Left colon (tissue), 2 donors: ENCODE results near the gene PAK6. TPM values are rescaled to one million over a fixed set of nuclear protein-coding genes. Genes with fewer than 3 reads are reported as not detected.

ENCODE experiments used
- ATAC-seq: fragments of 200-7000 bp; cut with Tn5 transposase; one replicate; pipeline ENCODE4 v1.9.1; 2020; ENCODE audit warnings: mild to moderate bottlenecking, moderate library complexity
- DNase-seq, 2 donors: peaks; one replicate each; pipeline ENCODE4 v3.0.0-alpha.2; 2020
- intact Hi-C, 2 donors: fragments of 100-400 bp; cut with DNase I in 1 of 2; cut with micrococcal nuclease in 1 of 2; formaldehyde crosslinking; loops; one replicate each; pipeline versions ENCODE4 v1.11.2 to v1.14.0; 2022; cut with DNase I, micrococcal nuclease
- total RNA-seq, 2 donors: library from RNA; stranded (reverse); fragmentation: NEBNext Ultra II Directional; extraction: Animal tissue kit (Norgen Biotek cat#: 25700); gene quantifications; one replicate each; pipeline ENCODE4 v1.2.1, GENCODE V29; 2021
- donor health status: DM: no; HTN: no; CAD: no.
- donor health status: DM: yes; HTN: yes; CAD: no.

Gene PAK6
- total RNA-seq, 2 donors from 2014 or later: 2.5 to 3.2 TPM

GRCh38 chr15:40312370-40313158 is 73.7 kb downstream of the PAK6 start:
- intact Hi-C loops: loop anchor here in 1 of 2 donors (10.0 kb wide), 1 partner anchor 112 kb away; no protein-coding TSS in a partner anchor
- no peak for ATAC-seq
- DNase-seq: no peak

- intact Hi-C loops: loop anchor here in 1 of 2 donors (10.0 kb wide), 1 partner anchor 111 kb away; no protein-coding TSS in a partner anchor
- peak; percentile 89 for ATAC-seq
- DNase-seq: peak; percentile 83 to 87
These were observed 74.9 kb downstream of the PAK6 start for GRCh38 chr15:40313531-40314398.

GRCh38 chr15:40314723-40315276 is 75.9 kb downstream of the PAK6 start:
- DNase-seq (no peak), ATAC-seq (no peak)
- intact Hi-C loops: loop anchor here in 1 of 2 donors (10.0 kb wide), 1 partner anchor 110 kb away; no protein-coding TSS in a partner anchor

- intact Hi-C loops: loop anchor here in 1 of 2 donors (10.0 kb wide), 1 partner anchor 108 kb away; no protein-coding TSS in a partner anchor
- ATAC-seq: no peak
- DNase-seq: no peak
These were observed 78.1 kb downstream of the PAK6 start for GRCh38 chr15:40316931-40317330.

GRCh38 chr15:40317580-40317979 is 78.7 kb downstream of the PAK6 start:
- intact Hi-C loops: loop anchor here in 1 of 2 donors (10.0 kb wide), 1 partner anchor 107 kb away; no protein-coding TSS in a partner anchor
- DNase-seq: no peak
- no peak for ATAC-seq

GRCh38 chr15:40320409-40320808 is 81.5 kb downstream of the PAK6 start:
- DNase-seq (no peak), ATAC-seq (no peak)
- intact Hi-C loops: no loop called here

- peak; percentile 22 for ATAC-seq
- peak in 1 of 2 donors; percentile 64 for DNase-seq
- intact Hi-C loops: no loop called here
These were observed 82.1 kb downstream of the PAK6 start for GRCh38 chr15:40320931-40321371.

- ATAC-seq: no peak
- DNase-seq: peak in 1 of 2 donors; percentile 31
- intact Hi-C loops: no loop called here
These were observed 83.8 kb downstream of the PAK6 start for GRCh38 chr15:40322531-40323238.

GRCh38 chr15:40323239-40323952 is 84.5 kb downstream of the PAK6 start, which contains the start of gene INAFM2:
TSS of gene INAFM2 (plus strand) at chr15:40323692. CDS start at chr15:40324056, 364 bp downstream.
- intact Hi-C loops: no loop called here
- DNase-seq (peak; percentile 91 to 93), ATAC-seq (peak; percentile 90)

GRCh38 chr15:40323953-40324937 is 85.4 kb downstream of the PAK6 start:
- ATAC-seq (no peak), DNase-seq (peak in 1 of 2 donors; percentile 62)
- intact Hi-C loops: no loop called here

- DNase-seq (peak in 1 of 2 donors; percentile 4), ATAC-seq (no peak)
- intact Hi-C loops: no loop called here
These were observed 86.3 kb downstream of the PAK6 start for GRCh38 chr15:40325188-40325587.

GRCh38 chr15:40325700-40326099 is 86.8 kb downstream of the PAK6 start:
- DNase-seq: no peak
- no peak for ATAC-seq
- intact Hi-C loops: no loop called here

Other genes starting within 250 kb of the PAK6 start
- 100 to 1,000 TPM; 144 to 153 TPM for gene SRP14, start 199.9 kb upstream of the PAK6 start, total RNA-seq
- gene BMF, start 130.2 kb upstream of the PAK6 start, total RNA-seq: 10 to 100 TPM in 1 of 2 donors, 1 to 10 TPM in 1; 7.0 to 25.4 TPM
- 10 to 100 TPM in 1 of 2 donors, 1 to 10 TPM in 1; 2.9 to 10.4 TPM for gene BUB1B, start 78.0 kb upstream of the PAK6 start, total RNA-seq
- gene ANKRD63, start 44.0 kb downstream of the PAK6 start, total RNA-seq: not detected
- 10 to 100 TPM in 1 of 2 donors, 1 to 10 TPM in 1; 6.0 to 11.2 TPM for gene PLCB2, start 68.9 kb downstream of the PAK6 start, total RNA-seq
- 10 to 100 TPM; 18.1 to 26.9 TPM for gene INAFM2, start 84.6 kb downstream of the PAK6 start, total RNA-seq
- 10 to 100 TPM; 28.1 to 43.5 TPM for gene CCDC9B, start 101.9 kb downstream of the PAK6 start, total RNA-seq
- 1,000 to 10,000 TPM; 3,013 to 3,634 TPM for gene PHGR1, start 112.0 kb downstream of the PAK6 start, total RNA-seq
- gene DISP2, start 119.2 kb downstream of the PAK6 start, total RNA-seq: 10 to 100 TPM in 1 of 2 donors, 1 to 10 TPM in 1; 8.3 to 13.7 TPM
- gene KNSTRN, start 143.7 kb downstream of the PAK6 start, total RNA-seq: 10 to 100 TPM in 1 of 2 donors, 1 to 10 TPM in 1; 6.7 to 10.8 TPM
- gene IVD, start 166.7 kb downstream of the PAK6 start, total RNA-seq: 10 to 100 TPM; 68.8 to 71.5 TPM
- gene BAHD1, start 201.9 kb downstream of the PAK6 start, total RNA-seq: 10 to 100 TPM; 20.9 to 27.2 TPM
- gene CHST14, start 231.9 kb downstream of the PAK6 start, total RNA-seq: 1 to 10 TPM; 2.5 to 5.1 TPM